HG03097 (cell line): ENCODE data around the gene PTPRM.
"Not testable (repeated sequence)": the region's sequence is repeated elsewhere in the genome, so short reads cannot be mapped to it uniquely, and the experiment has no call there.

Experiments
- ATAC-seq: cut with Tn5 transposase; IDR thresholded peaks from one replicate; pipeline ENCODE4 v1.9.1; 2021; ENCODE audit not compliant: unreplicated experiment, low FRiP score

The PTPRM gene

DNA sequence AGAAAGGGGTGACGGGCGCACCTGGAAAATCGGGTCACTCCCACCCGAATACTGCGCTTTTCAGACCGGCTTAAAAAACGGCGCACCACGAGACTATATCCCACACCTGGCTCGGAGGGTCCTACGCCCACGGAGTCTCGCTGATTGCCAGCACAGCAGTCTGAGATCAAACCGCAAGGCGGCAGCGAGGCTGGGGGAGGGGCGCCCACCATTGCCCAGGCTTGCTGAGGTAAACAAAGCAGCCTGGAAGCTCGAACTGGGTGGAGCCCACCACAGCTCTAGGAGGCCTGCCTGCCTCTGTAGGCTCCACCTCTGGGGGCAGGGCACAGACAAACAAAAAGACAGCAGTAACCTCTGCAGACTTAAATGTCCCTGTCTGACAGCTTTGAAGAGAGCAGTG is 399.6 kb downstream of the PTPRM start:
- ATAC-seq = not testable (repeated sequence)

DNA sequence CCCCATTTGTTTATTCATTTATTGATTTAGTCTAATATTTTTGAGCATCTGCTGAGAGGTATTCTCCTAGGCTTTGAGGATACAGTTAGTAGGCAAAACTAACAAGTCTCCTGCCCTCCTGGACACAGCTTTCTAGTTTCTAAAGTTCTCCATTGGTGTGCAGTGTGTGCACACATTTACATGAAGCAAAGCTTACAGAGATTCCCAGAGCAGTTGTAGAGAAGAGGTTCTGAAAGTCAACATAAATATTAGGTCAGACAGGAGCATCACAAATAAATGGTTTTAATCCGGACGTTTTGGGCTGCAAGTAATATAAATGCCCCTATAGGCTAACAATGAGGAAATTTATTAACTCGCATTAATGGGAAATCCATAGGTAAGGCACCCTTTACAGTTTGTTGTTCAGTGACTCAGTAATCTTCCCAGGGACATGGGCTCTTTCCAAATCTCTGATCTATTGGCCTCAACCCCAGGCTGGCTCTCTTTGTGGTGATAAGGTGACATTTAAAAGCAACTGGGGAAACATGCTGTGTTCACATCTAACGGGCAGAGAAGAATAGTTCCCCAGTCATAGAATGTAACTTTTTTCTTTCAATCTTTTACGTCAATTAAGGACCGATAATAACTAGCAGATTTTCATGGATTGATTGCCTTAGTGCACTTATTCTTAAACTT is 407.2 kb downstream of the PTPRM start:
- ATAC-seq = no peak

DNA sequence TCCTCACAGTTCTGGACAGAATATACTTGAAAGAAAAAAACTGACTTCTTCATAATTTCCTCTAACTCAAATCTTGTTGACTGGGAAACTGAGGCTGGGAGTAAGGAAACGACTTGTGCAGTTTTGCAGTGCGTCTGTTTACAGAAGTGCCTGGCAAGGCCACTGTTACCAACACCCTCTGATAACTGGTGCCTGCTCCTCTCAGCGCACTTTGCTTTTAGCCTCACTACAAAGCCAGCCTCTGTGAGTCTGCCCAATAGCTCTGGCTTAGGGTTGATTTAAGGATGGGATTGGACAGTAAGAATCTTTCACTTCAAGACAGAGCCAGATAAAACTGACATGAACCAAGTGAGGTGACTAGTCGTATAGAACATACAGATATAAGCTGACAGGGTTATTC is 410.8 kb downstream of the PTPRM start:
- no peak for ATAC-seq

DNA sequence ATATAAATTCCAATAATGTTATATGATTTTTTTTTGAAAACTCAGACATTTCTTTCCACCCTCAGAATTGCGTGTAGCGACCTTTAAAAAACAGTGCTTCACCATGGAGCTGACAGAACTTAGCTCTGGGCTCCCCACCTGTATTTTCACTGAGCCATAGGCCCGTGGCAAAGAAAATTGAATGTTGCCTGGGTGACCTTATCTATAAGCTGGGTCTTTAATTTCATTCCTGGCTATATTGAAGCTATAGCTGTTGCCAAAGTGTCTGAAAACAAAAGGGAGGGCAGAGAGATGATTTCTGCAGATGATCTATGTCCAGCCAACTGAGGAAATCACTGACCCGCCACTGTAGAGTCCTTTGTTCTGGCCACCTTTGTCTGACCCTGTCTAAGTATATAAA is 411.7 kb downstream of the PTPRM start:
- no peak for ATAC-seq

DNA sequence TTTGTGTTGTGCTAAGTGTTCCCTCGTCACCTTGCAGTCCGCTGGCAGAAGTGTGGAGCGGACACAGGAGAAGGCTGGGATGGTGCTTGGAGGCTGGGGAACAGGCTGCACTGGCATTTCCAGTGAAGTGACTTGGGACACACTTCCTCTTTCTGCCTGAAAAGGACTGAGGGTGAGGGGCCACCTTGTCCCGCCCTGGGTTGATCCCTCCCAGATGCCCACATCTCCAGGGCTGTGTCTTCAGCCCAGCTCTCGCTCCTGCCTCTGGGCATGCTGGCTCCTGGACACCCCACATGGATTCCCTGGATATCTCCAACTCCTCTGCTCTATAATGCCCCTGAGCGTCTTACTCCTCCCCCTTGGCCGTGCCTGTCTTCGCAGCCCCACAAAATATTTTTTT is 412.6 kb downstream of the PTPRM start:
- ATAC-seq = no peak

DNA sequence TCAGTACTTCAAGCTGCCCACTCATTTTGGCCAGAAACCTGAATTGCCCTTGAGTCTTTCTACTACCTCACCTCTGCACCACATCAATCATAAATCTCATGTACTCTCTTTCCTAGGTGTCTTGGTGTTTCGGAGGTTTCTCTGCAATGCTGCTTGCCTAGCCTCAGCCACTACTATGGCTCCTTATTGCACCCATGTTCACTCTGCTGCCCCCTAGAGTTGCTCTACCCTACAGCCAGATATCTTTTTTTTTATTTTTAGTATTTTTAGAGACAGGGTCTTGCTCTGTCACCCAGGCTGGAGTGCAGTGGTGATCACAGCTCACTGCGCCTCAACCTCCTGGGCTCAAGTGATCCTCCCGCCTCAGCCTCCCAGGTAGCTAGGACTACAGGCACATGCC is 413.0 kb downstream of the PTPRM start:
- ATAC-seq = no peak

DNA sequence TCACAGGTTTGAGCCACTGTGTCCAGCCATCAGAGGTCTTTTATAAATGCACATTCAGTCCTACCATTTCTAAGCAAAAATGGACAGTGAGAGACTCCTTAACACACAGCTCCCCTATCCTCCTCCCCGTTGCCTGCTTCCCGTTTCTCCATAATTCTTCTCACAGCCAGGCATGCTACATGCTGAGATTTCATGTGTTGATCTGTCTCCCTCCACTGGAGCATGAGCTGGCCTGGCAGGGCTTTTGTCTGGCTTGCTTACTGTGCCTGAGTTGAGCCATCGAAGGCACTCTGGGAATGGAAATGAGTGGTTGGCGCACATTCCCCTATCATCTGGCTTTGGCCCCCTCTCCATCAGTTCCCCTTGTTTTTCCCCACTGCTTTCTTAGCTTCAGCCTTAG is 413.5 kb downstream of the PTPRM start:
- ATAC-seq = no peak

DNA sequence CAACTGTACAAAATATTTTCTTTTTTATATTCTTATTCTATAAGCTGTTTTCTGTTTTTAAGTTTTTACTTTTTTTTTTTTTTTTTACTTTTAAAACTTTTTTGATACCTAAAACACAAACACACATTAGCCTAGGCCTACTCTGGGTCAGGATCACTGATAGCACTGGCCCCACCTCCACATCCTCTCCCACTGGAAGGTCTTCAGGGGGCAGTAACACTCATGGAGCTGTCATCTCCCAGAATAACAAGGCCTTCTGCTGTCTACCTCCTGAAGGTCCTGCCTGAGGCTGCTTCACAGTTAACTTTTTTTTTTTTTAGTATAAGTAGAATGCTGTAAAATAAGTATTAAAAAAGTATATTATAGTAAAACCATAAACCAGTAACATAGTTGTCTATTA is 415.1 kb downstream of the PTPRM start:
- ATAC-seq = no peak

DNA sequence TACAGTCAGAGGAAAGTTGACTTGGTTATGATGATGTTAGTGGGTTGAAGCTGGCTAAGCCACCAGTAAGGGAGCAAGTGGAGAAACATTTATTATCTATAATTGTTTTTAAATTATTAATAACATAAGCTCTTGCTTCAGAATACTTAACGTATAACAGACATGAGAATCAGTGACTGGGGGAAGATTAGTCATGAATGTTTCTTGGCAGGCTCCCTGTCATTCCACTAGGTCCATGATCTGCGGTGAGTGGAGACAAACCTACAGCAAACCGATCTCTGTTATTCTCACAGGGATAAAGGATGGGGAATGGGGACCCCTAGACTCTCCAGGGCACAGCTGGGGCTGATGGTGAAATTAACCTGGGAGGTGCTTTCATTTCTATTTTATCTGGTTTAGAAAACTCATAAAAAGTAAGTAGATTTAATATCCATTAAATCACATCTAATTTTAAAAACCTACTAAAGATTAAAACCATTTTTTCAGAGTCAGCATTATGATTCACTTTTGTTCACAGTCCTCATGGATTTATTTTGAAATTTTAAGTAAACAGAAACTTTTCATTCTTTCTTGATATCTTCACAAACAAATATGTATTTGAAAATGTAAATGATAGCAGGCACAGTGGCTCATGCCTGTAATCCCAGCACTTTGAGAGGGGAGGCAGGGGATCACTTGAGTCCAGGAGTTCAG is 420.3 kb downstream of the PTPRM start:
- no peak for ATAC-seq

DNA sequence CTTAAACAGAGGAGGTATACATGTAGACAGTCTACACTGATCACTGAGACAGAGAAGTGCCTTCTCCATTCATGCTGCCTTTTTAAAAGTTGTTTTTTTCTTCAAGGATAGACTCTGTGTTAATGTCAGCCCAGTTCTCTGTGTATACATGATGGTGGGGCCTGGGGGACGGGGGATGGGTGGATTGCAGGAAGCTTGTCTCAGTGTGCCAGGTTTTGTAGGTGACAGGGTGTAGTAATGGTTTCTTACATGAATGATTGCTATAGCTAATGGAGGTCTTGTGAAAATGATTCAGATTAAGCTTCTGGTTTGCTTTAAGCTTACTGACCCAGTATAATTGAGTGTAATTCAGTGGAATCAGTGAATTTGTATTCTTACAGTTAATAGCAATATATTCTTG is 423.6 kb downstream of the PTPRM start:
- no peak for ATAC-seq

DNA sequence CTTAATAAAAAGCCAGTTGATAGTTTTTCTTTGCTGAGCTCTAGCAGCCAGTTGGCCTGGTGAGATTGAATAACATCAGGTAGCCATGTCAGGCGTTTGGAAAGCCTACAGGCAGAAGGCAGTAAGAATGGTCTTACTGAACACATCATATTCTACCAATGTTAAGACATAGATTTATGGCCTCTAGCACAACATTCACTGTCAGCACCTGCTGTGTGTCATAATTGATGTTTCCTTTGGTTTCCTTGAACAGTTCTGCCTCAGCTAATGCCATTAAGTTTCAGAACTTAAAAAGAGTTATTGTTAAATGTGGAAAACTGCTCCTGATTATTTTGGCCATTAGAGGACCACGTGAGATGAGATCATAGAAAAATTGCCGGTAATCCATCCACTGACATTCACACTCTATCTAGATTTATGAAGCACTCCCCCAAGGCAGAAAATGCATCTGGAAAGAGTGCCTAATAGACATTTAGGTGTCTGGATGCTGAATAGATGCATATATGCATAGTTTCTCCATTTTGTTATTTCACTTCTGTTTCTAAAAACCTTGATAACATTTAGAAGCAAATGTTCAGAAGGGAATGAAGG is 434.7 kb downstream of the PTPRM start:
- no peak for ATAC-seq

DNA sequence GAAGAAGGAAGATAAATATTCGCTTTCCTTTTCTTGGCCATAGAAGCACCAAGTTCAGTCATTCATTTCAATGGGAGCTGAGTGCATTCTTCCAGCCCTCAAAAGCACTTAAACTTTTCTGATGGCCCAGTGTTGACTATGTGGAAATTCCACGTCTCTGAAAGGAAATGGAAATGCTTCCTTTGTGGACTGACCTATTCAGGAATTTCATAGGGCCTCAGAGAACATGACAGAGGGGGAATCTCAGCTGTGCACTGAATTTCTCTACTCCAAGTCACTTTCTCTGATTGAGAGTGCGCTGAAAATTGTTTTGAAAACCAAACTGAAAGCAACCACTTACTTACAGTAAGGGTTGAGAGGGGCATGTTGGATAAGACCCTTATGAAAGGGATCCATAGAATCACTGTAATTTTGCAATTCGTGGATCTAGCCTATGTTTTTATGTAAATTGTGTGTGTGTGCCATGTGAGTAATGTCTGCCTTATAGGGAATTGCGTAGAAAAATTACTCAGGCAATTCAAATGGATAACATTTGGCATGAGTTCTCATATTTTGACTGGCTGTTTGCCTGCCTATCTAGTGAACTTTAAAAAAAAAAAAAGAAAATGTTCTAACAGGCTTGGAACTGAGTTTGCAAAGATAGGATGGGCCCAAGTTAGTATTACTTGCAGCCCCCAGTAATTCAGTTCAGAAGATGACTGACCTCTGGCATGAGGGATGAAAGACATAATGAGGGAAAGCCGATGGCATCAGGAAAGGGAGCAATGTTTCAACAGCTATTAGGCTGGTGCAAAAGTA is 437.0 kb downstream of the PTPRM start:
- ATAC-seq = no peak

DNA sequence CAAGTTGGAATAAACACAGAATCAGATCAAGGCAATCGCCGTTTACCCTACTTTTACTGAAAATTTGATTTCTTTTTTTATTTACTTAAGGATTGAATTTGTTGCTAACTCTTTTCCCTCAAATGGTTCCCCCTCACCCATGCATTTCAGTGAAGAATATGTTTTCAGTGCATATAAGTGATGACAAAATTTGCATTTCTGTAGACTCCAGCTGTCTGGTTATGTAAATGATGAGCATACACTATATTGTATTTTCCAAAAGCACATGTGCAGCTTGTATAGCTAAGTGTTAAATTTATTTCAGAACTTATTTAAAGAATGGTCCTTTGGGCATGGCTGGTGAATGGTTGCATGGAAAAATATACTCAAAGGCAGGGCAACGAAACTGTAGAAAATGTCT is 437.7 kb downstream of the PTPRM start:
- ATAC-seq = no peak

DNA sequence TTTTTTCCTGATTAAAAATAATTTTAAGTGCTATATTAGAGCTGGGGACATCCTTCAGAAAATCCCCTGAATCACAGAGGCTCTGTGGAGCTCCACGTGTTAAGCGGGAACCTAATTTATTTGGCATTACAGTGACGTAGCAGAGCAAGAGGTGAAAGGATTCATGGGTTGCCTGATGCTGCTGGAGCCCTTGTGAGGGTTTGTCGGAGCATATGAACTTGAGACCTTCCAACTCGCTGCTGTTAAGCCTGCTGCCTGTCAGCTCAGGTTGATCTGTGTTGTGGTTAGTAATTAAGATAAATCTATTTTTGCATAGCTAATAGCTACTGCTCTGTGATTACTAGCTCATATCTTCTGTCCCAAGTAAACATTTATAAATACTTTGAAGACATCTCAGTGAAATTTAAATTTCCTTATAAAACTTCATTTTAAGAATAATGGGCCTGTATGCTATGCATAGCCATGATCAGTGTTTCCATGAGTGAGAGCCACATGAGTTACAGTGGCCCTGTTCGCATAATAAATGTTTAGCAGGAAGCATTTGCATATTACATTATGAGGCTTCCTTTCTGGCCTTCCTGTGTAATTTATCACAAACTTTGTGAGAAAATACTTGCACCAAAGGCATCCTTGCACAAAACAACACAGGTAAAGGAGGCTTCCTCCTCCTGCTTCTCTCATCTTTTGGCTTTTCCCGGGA is 438.9 kb downstream of the PTPRM start:
- no peak for ATAC-seq

DNA sequence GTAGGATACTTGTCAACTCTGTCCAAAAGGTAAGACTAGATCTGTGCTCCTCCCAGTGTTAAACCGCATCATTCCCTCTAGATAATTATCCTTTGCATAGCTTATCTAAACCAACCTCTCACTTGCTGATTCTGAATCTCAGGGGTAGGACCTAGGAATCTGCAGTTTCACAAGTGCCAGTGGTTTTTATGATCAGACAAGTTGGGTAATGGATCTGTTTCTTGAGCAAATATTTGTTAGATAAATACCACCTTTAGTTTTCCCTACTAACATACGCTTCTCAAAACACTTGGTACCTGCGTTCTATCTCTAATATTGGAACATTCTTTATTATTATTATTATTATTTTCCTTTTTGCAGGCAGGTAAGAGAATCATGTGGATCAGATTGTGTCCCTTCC is 439.9 kb downstream of the PTPRM start:
- ATAC-seq = no peak

DNA sequence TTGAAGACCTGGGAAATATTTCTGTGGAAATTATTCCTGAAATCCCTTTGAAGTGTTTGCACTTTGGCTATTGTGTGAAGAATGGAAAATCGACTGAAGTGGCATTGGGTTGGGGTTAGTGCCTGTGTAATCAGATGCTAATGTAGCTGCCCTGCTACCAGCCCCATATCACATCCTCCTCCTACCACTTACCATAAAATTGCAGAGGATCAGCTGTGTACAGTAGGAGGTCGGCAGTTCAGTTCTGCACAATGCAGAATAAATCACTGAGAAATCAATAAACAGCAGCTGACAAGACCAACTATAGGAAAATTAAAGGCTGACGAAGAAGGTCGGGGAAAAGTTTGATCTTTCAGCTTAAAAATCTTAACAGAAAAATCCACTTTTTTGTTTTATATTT is 440.9 kb downstream of the PTPRM start:
- ATAC-seq = no peak

DNA sequence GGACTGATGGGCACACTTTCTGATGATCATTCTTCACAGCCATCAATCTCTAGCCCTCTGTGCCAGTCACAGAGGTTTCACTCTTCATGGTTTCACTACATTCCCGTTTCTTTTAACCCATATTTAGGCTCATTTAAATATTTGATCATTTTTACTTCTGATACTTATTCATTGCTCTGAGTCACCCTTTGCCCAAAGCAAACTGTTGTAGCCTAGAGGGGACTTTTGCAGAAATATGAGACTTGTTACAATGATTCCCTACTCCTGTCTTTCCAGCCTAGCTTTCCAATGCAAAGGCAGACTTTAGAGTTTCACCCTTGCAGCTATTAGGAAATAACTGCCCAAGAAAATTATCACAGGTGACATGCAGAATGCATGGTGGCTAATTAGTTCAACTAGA is 444.2 kb downstream of the PTPRM start:
- no peak for ATAC-seq

DNA sequence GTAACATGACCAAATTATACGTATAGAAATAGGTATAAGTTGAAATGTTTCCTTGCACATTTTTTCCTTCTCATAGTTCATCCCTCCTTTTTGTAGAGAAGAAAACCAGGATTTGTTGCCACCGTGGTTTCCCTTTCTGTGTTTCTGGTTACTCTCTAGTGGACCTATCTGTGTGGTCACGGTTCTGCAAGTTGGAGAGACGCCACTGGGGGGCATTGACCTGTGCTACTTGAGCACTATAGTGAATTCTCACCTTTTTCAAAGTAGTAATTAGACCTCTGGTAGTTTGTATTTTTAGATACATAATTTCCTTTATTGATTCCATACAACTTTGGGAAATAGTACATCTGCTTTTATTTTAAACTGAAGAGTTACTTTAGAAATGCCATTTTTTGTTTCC is 444.8 kb downstream of the PTPRM start:
- no peak for ATAC-seq

DNA sequence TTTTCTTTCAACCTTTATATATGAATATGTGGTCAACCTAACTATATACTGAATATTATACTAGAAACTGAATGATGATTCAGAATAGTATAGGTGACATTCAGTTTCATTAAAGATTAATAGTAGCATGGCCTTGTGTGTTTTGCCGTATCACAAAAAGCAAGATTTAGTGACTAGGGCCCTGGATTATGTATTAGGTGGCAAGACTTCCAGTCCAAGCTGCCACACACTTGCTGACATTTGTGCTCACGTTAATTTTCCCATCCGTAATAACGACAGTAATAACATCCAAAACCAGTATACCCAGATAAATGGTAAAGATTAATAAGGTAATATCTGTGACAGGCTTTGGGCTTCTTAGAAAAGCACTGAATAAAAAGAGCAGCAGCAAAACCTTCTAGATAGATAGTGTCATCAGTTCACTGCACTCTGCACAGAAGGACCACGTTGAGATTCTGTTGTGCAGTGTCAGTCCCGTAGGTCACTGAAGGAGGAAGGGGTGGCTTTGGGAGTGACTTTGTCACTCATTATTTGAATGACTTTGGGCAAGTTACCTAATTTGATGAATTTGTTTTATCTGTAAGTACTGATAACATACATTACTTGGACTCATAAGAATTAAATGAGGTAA is 451.7 kb downstream of the PTPRM start:
- ATAC-seq = no peak

DNA sequence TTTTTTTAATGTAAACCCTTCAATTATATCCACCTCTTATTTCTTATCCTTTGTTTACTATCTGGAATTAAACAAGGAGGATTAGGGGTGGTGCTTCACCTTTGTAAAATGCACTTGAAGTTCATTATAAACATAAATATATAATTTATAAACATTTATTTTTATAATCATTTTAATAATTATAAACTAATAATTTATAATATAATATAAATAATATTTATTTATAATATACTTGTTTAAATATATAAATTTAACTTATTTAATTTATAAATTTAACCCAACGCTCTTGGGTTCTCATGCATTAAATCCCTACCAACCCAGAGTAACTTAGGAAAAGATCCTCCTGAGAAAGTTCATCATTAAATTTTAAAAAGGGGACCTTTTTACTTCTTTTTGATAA is 452.5 kb downstream of the PTPRM start:
- ATAC-seq = no peak
